GM12878 (cell line): Measurements from ENCODE around the gene RABEP2. TPM values are rescaled to one million over a fixed set of nuclear protein-coding genes. Genes with fewer than 3 reads are reported as not detected.
A peak's percentile ranks its signal among the peaks of the same experiment; 100 is the strongest.

ENCODE experiments used
- ATF3 ChIP-seq: IDR thresholded peaks from 2 replicates; pipeline ENCODE4 v1.6.1; 2011; ENCODE audit warnings: low read depth, mild to moderate bottlenecking, low read length, moderate library complexity, borderline replicate concordance; ENCODE audit errors: extremely low read depth
- CBX3 ChIP-seq: fragments of 200-600 bp; sonication (generic); IDR thresholded peaks from 2 replicates; pipeline ENCODE4 v1.6.1; 2016; ENCODE audit warnings: low read depth, borderline replicate concordance
- CREB1 ChIP-seq: IDR thresholded peaks from 2 replicates; pipeline ENCODE4 v1.6.1; 2012; ENCODE audit warnings: low read depth, mild to moderate bottlenecking, inconsistent platforms
- CUX1 ChIP-seq: IDR thresholded peaks from 2 replicates; pipeline ENCODE4 v1.6.1; 2012; ENCODE audit warnings: improper control_type of control experiment, low read depth, low read length; ENCODE audit not compliant: insufficient replicate concordance
- E2F4 ChIP-seq: IDR thresholded peaks from 2 replicates; pipeline ENCODE4 v1.6.1; 2012; ENCODE audit warnings: low read depth, low read length, improper control_type of control experiment
- E2F8 ChIP-seq: fragments of 450-650 bp; IDR thresholded peaks from 2 replicates; pipeline ENCODE4 v1.6.1; 2018; ENCODE audit warnings: mild to moderate bottlenecking, low read depth, moderate library complexity; ENCODE audit not compliant: partially characterized antibody
- EGR1 ChIP-seq, 2 experiments: IDR thresholded peaks; 1 replicate in 1 of 2; 2 replicates in 1 of 2; pipeline ENCODE4 v1.6.1; 2011 to 2012; ENCODE audit warnings: low read depth in 2 of 2, low read length in 2 of 2, borderline replicate concordance in 1 of 2, mild to moderate bottlenecking in 1 of 2, moderate library complexity in 1 of 2
- HDAC6 ChIP-seq: fragments of 200-600 bp; sonication (generic); IDR thresholded peaks from one replicate; pipeline ENCODE4 v1.8.0; 2017; ENCODE audit warnings: antibody characterized with exemption; ENCODE audit not compliant: unreplicated experiment
- HDGF ChIP-seq: fragments of 450-650 bp; IDR thresholded peaks from 2 replicates; pipeline ENCODE4 v1.6.1; 2016; ENCODE audit warnings: antibody characterized with exemption
- IRF4 ChIP-seq: IDR thresholded peaks from 2 replicates; pipeline ENCODE4 v1.6.1; 2011; ENCODE audit warnings: low read depth, low read length
- NBN ChIP-seq: fragments of 450-650 bp; IDR thresholded peaks from 2 replicates; pipeline ENCODE4 v1.6.1; 2016
- NFXL1 ChIP-seq: fragments of 450-650 bp; IDR thresholded peaks from 2 replicates; pipeline ENCODE4 v1.6.1; 2017; ENCODE audit warnings: antibody characterized with exemption, mild to moderate bottlenecking, borderline replicate concordance
- NR2C1 ChIP-seq: fragments of 450-650 bp; IDR thresholded peaks from 2 replicates; pipeline ENCODE4 v1.6.1; 2017; ENCODE audit warnings: antibody characterized with exemption, mild to moderate bottlenecking, moderate library complexity
- NR2C2 ChIP-seq: IDR thresholded peaks from 2 replicates; pipeline ENCODE4 v1.6.1; 2011; ENCODE audit warnings: borderline replicate concordance, low read depth; ENCODE audit not compliant: control insufficient read depth, insufficient read length
- RFX5 ChIP-seq: IDR thresholded peaks from 2 replicates; pipeline ENCODE4 v1.6.1; 2011; ENCODE audit warnings: low read depth, low read length, improper control_type of control experiment
- SMAD5 ChIP-seq: IDR thresholded peaks from 2 replicates; pipeline ENCODE4 v1.6.1; 2016; ENCODE audit warnings: antibody characterized with exemption, low read depth
- TARDBP ChIP-seq: IDR thresholded peaks from 2 replicates; pipeline ENCODE4 v1.6.1; 2016; ENCODE audit warnings: borderline replicate concordance
- WRNIP1 ChIP-seq: IDR thresholded peaks from 2 replicates; pipeline ENCODE4 v1.6.1; 2011; ENCODE audit warnings: low read depth, low read length, improper control_type of control experiment, borderline replicate concordance
- YBX1 ChIP-seq: fragments of 450-650 bp; IDR thresholded peaks from 2 replicates; pipeline ENCODE4 v1.6.1; 2016; ENCODE audit warnings: antibody characterized with exemption
- ZBTB33 ChIP-seq: fragments of 450-650 bp; IDR thresholded peaks from 2 replicates; pipeline ENCODE4 v1.6.1; 2017; ENCODE audit warnings: mild to moderate bottlenecking
- ZNF24 ChIP-seq: fragments of 450-650 bp; IDR thresholded peaks from 2 replicates; pipeline ENCODE4 v1.6.1; 2017; ENCODE audit warnings: antibody characterized with exemption, mild to moderate bottlenecking
- polyA plus RNA-seq, 11 experiments: library from polyadenylated mRNA; depleted of rRNA in 4 of 11; unstranded in 6 of 11; stranded (reverse) in 5 of 11; fragments of >200 nt; fragmentation: Nextera tagmentation in 4 of 11; fragmentation: Illumina TruSeq in 1 of 11; extraction: Ambion mirVana in 4 of 11; extraction: Trizol in 1 of 11; gene quantifications; 1 replicate in 1 of 11; 2 replicates in 10 of 11; pipeline versions ENCODE4 v1.2.1 to v1.2.3, GENCODE V29; 2011 to 2016; ENCODE audit warnings: inconsistent platforms in 2 of 11, missing spikeins in 2 of 11, low read depth in 1 of 11
- total RNA-seq, 4 experiments: library from RNA; depleted of rRNA in 3 of 4; stranded (reverse); fragments of >200 nt in 3 of 4; fragmentation: Illumina TruSeq in 1 of 4; extraction: Trizol in 1 of 4; gene quantifications; 2 replicates each; pipeline versions ENCODE4 v1.2.1 to v1.2.3, GENCODE V29; 2013 to 2021

The RABEP2 gene
- total and polyA plus RNA-seq, 10 of the 15 experiments (the other 5 are each of a cell fraction or from before 2014, with no cell fraction given): 0.47 to 33.2 (median 18.6) TPM

- TF ChIP-seq CUX1 (no peak), SMAD5 (no peak), IRF4 (no peak), YBX1 (no peak), NR2C1 (no peak), HDGF (no peak), ZNF24 (no peak), NR2C2 (no peak), WRNIP1 (no peak), NFXL1 (no peak), ATF3 (no peak), RFX5 (no peak), HDAC6 (no peak), ZBTB33 (no peak), NBN (0 out of 2 replicates have a peak, but pooled peaks have one; percentile 30), TARDBP (no peak), EGR1 (IDR thresholded peaks at IDR 0.05; ENCODE audit: borderline replicate concordance in 1 of 2, low read depth in 2 of 2, low read length in 2 of 2) (peak; percentile 66 to 97), CREB1 (no peak), E2F4 (no peak), E2F8 (no peak), CBX3 (no peak)
Observed at GRCh38 chr16:28931801-28932225, 6.8 kb upstream of the RABEP2 start, which contains the start of gene CD19 (continued).
